Natural killer cell (primary cell): ENCODE measurements around the gene EPHA10. TPM values are rescaled to one million over a fixed set of nuclear protein-coding genes. Genes with fewer than 3 reads are reported as not detected.

Experiments
- ATAC-seq, 3 donors: fragments of 150-1000 bp in 2 of 3; fragments of 200-7000 bp in 1 of 3; cut with Tn5 transposase; 1 replicate in 1 of 3; 2 replicates in 2 of 3; pipeline ENCODE4 v1.10.0; 2021; ENCODE audit warnings: mild to moderate bottlenecking in 2 of 3, moderate library complexity in 2 of 3
- DNase-seq, 2 donors: peaks; one replicate each; pipeline versions ENCODE4 v3.0.0 to v3.0.0-alpha.2; 2013 to 2021; ENCODE audit warnings: mixed read lengths in 1 of 2
- H3K27ac ChIP-seq: one replicate; pipeline ENCODE4 v1.5.1; 2013; ENCODE audit warnings: mild to moderate bottlenecking, low read length
- H3K27me3 ChIP-seq: one replicate; pipeline ENCODE4 v1.6.1; 2013; ENCODE audit warnings: low read length; ENCODE audit not compliant: control insufficient read depth, insufficient read depth
- H3K36me3 ChIP-seq: one replicate; pipeline ENCODE4 v1.6.1; 2013; ENCODE audit warnings: low read length; ENCODE audit not compliant: control insufficient read depth, insufficient read depth
- H3K4me1 ChIP-seq: one replicate; pipeline ENCODE4 v1.6.1; 2013; ENCODE audit warnings: low read length; ENCODE audit not compliant: control insufficient read depth, insufficient read depth
- H3K4me3 ChIP-seq: one replicate; pipeline ENCODE4 v1.5.1; 2013; ENCODE audit warnings: low read length
- H3K9me3 ChIP-seq: one replicate; pipeline ENCODE4 v1.6.1; 2013; ENCODE audit warnings: low read length; ENCODE audit not compliant: control insufficient read depth, insufficient read depth
- H3K27ac Mint-ChIP-seq, 2 donors: one replicate each; pipeline ENCODE4 v1.8.0; 2022; ENCODE audit warnings: mild to moderate bottlenecking in 2 of 2, mixed read lengths in 2 of 2, moderate library complexity in 1 of 2
- H3K27me3 Mint-ChIP-seq, 2 donors: one replicate each; pipeline ENCODE4 v1.8.0; 2022; ENCODE audit warnings: low read depth in 2 of 2, mixed read lengths in 2 of 2
- H3K36me3 Mint-ChIP-seq: one replicate; pipeline ENCODE4 v1.8.0; 2022; ENCODE audit warnings: mixed read lengths
- H3K4me1 Mint-ChIP-seq, 2 donors: one replicate each; pipeline ENCODE4 v1.8.0; 2022; ENCODE audit warnings: mixed read lengths in 2 of 2
- H3K4me3 Mint-ChIP-seq: one replicate; pipeline ENCODE4 v1.8.0; 2022; ENCODE audit warnings: mild to moderate bottlenecking, moderate library complexity, mixed read lengths
- H3K9me3 Mint-ChIP-seq, 2 donors: one replicate each; pipeline ENCODE4 v1.8.0; 2022; ENCODE audit warnings: mixed read lengths in 2 of 2
- WGBS: methylation state at CpG from one replicate; pipeline ENCODE4 v1.1.7; 2013; ENCODE audit warnings: missing lambda C conversion rate; ENCODE audit not compliant: insufficient coverage; 5-methylcytosine and 5-hydroxymethylcytosine counted together
- intact Hi-C: fragments of 100-400 bp; cut with micrococcal nuclease; formaldehyde crosslinking; loops from one replicate; pipeline ENCODE4 v1.14.2; 2022
- total RNA-seq, 4 donors: library from RNA; stranded (reverse); fragments of 120-200 nt in 1 of 4; gene quantifications; one replicate each; pipeline versions ENCODE4 v1.2.3 to v1.2.4, GENCODE V29; 2013 to 2022
- TF ChIP-seq, protein P1 (sequence below): fragments of 200-600 bp; IDR thresholded peaks from one replicate; pipeline ENCODE4 v1.8.0; 2022; ENCODE audit warnings: antibody characterized with exemption

The EPHA10 gene
- total RNA-seq, 3 donors from 2014 or later (not counting 1 experiment from before 2014, with no cell fraction given): not detected

DNA sequence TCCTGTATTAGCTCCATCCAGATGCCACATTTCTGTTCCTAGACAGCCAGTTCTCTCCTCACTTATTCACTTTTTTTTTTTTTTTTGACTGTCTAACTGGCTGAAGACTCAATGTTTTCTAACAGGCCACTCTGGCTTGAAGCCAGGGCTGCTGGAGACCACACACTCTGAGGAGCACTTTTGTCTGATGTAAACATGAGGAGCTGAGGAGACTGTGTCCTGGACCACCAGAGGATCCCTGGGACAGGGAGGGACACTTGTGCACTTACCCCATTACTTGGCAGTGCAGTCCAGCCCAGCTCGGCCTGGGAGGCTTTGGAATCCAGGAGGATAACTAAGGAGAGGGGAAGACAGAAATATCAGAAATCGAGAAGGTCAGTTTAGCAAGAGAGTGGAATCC, 2.4 kb downstream of the EPHA10 start:
- intact Hi-C loops: no loop called here
- 73% methylated on average over 2 of the region's 2 CpGs for WGBS
- Histone ChIP-seq H3K27me3 (peaks cover 25% of the 10 kb centered on the region), H3K4me3 (no peak overlapping the region), H3K9me3 (no peaks in the 10 kb centered on the region), H3K27ac (no peak overlapping the region), H3K36me3 (no peaks in the 10 kb centered on the region), H3K4me1 (peaks cover 7% of the 10 kb centered on the region)
- Mint-ChIP-seq H3K4me3 (no peak overlapping the region), H3K27ac (no peak overlapping the region), H3K36me3 (no peaks in the 10 kb centered on the region), H3K27me3 (peaks cover 43 to 48% of the 10 kb centered on the region in 2 donors), H3K9me3 (peaks cover 0 to 2% of the 10 kb centered on the region in 2 donors), H3K4me1 (peaks cover 0 to 10% of the 10 kb centered on the region in 2 donors)
- ATAC-seq: no peak
- DNase-seq: no peak
- TF ChIP-seq, protein P1, sequence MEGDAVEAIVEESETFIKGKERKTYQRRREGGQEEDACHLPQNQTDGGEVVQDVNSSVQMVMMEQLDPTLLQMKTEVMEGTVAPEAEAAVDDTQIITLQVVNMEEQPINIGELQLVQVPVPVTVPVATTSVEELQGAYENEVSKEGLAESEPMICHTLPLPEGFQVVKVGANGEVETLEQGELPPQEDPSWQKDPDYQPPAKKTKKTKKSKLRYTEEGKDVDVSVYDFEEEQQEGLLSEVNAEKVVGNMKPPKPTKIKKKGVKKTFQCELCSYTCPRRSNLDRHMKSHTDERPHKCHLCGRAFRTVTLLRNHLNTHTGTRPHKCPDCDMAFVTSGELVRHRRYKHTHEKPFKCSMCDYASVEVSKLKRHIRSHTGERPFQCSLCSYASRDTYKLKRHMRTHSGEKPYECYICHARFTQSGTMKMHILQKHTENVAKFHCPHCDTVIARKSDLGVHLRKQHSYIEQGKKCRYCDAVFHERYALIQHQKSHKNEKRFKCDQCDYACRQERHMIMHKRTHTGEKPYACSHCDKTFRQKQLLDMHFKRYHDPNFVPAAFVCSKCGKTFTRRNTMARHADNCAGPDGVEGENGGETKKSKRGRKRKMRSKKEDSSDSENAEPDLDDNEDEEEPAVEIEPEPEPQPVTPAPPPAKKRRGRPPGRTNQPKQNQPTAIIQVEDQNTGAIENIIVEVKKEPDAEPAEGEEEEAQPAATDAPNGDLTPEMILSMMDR: no peak

DNA sequence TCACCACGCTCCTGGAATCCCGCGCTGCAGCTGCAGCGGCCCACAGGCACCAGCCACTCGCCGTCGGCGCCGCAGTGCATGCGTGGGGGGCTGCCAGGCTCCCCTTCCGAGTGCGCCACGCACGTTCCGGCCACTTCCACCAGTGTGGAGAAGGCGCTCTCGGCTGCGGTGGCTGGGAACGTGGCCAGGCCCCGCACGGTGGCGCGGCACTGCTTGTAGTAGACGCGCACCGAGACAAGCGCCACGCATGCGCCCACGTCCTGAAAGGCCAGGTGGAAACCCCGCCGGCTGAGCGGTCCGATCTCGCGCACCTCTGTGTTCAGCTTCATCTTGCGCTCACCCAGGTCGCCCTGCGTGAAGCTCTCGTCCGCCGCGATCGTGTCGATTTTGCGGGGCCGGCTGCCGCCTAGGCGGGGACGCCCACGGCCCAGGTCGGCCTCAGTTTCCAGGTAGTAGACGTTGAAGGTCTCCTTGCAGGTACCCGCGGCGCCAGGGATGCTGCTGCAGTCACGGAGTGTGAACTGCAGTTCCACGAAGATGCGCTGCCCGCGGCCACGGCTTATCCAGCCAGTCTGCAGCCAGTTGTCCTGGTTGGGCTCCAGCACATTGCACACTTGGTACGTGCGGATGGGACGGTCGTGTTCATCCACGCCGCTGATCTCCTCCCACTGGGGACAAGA, 3.4 kb downstream of the EPHA10 start:
- H3K27ac Mint-ChIP-seq: no peak overlapping the region
- TF ChIP-seq, protein P1: no peak
- no peaks in the 10 kb centered on the region for H3K36me3 Mint-ChIP-seq
- Histone ChIP-seq H3K9me3 (no peaks in the 10 kb centered on the region), H3K36me3 (no peaks in the 10 kb centered on the region), H3K4me3 (no peak overlapping the region), H3K27ac (no peak overlapping the region), H3K27me3 (peaks cover 26% of the 10 kb centered on the region), H3K4me1 (peaks cover 7% of the 10 kb centered on the region)
- ATAC-seq (no peak), DNase-seq (no peak)
- WGBS: 63% methylated on average over 68 of the region's 68 CpGs
- peaks cover 0 to 10% of the 10 kb centered on the region in 2 donors for H3K4me1 Mint-ChIP-seq
- H3K4me3 Mint-ChIP-seq: no peak overlapping the region
- peaks cover 0 to 2% of the 10 kb centered on the region in 2 donors for H3K9me3 Mint-ChIP-seq
- H3K27me3 Mint-ChIP-seq: peaks cover 36 to 41% of the 10 kb centered on the region in 2 donors
- intact Hi-C loops: no loop called here

DNA sequence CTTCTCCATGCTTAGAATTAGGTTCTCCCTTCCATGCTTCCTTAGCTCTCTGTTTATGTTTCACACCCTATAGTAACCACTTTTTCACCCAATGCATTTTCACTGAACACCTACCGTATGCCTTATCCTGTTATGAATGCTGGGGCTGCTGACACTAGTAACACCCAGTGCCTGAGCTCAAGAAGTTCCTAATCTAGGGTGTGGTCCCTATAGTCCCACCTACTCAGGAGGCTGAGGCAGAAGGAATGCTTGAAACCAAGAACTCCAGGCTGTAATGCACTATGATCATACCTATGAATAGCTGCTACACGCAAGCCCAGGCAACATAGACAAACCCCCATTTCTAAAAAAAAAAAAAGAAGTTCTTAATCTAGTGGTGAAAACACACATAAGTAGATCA, 5.5 kb downstream of the EPHA10 start:
- Mint-ChIP-seq H3K27ac (no peak overlapping the region), H3K36me3 (no peaks in the 10 kb centered on the region), H3K4me3 (no peak overlapping the region), H3K9me3 (no peaks in the 10 kb centered on the region), H3K27me3 (peaks cover 23 to 24% of the 10 kb centered on the region in 2 donors), H3K4me1 (peaks cover 0 to 3% of the 10 kb centered on the region in 2 donors)
- WGBS: 80% methylated on average over 1 of the region's 2 CpGs
- TF ChIP-seq, protein P1: no peak
- H3K9me3 ChIP-seq: no peaks in the 10 kb centered on the region
- peaks cover 12% of the 10 kb centered on the region for H3K27me3 ChIP-seq
- H3K27ac ChIP-seq: no peak overlapping the region
- H3K36me3 ChIP-seq: no peaks in the 10 kb centered on the region
- intact Hi-C loops: no loop called here
- H3K4me1 ChIP-seq: no peaks in the 10 kb centered on the region
- no peak for ATAC-seq
- H3K4me3 ChIP-seq: no peak overlapping the region
- no peak for DNase-seq
